H1 (cell line): ENCODE data around the gene GMNN. TPM values are rescaled to one million over a fixed set of nuclear protein-coding genes. Genes with fewer than 3 reads are reported as not detected.

Experiments used
- polyA plus RNA-seq, 7 experiments: library from polyadenylated mRNA; depleted of rRNA in 3 of 7; stranded (reverse) in 5 of 7; unstranded in 2 of 7; fragments of >200 nt in 5 of 7; fragments of 200-250 nt in 2 of 7; gene quantifications; 1 replicate in 5 of 7; 2 replicates in 1 of 7; 4 replicates in 1 of 7; pipeline versions ENCODE4 v1.2.1 to v1.2.3, GENCODE V29; 2011 to 2013; ENCODE audit warnings: missing spikeins in 2 of 7, mixed read lengths in 2 of 7
- total RNA-seq: library from RNA; stranded (reverse); fragmentation: NEBNext Ultra II Directional; extraction: Animal tissue kit (Norgen Biotek cat#: 25700); gene quantifications from 2 replicates; pipeline ENCODE4 v1.2.1, GENCODE V29; 2021
- TF ChIP-seq, protein P1 (sequence below): fragments of 300-600 bp; sonication (generic); IDR thresholded peaks from 2 replicates; pipeline ENCODE4 v1.7.1; 2012; ENCODE audit warnings: low read length, moderate library complexity, mild to moderate bottlenecking, inconsistent platforms; ENCODE audit not compliant: insufficient replicate concordance

GMNN gene
- total and polyA plus RNA-seq, 2 of the 8 experiments (the other 6 are each of a cell fraction or from before 2014, with no cell fraction given), result 65.9 to 101 TPM

DNA sequence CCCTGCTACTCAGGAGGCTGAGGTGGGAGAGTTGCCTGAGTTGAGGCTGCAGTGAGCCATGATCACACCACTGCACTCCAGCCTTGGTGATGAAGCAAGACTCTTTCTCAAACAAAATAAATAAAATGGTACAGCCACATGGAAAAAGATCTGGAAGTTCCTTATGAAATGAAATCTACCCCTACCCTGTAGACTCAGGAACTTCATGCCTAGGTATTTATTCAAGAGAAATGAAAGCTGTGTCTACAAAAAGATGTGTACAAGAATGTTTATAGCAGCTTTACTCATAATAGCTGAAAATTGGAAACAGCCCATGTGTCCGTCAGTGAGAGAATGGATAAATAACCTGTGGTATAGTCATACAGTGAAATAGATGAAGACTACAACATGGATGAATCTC is 40.6 kb upstream of the GMNN start (continued):
- TF ChIP-seq, protein P1, sequence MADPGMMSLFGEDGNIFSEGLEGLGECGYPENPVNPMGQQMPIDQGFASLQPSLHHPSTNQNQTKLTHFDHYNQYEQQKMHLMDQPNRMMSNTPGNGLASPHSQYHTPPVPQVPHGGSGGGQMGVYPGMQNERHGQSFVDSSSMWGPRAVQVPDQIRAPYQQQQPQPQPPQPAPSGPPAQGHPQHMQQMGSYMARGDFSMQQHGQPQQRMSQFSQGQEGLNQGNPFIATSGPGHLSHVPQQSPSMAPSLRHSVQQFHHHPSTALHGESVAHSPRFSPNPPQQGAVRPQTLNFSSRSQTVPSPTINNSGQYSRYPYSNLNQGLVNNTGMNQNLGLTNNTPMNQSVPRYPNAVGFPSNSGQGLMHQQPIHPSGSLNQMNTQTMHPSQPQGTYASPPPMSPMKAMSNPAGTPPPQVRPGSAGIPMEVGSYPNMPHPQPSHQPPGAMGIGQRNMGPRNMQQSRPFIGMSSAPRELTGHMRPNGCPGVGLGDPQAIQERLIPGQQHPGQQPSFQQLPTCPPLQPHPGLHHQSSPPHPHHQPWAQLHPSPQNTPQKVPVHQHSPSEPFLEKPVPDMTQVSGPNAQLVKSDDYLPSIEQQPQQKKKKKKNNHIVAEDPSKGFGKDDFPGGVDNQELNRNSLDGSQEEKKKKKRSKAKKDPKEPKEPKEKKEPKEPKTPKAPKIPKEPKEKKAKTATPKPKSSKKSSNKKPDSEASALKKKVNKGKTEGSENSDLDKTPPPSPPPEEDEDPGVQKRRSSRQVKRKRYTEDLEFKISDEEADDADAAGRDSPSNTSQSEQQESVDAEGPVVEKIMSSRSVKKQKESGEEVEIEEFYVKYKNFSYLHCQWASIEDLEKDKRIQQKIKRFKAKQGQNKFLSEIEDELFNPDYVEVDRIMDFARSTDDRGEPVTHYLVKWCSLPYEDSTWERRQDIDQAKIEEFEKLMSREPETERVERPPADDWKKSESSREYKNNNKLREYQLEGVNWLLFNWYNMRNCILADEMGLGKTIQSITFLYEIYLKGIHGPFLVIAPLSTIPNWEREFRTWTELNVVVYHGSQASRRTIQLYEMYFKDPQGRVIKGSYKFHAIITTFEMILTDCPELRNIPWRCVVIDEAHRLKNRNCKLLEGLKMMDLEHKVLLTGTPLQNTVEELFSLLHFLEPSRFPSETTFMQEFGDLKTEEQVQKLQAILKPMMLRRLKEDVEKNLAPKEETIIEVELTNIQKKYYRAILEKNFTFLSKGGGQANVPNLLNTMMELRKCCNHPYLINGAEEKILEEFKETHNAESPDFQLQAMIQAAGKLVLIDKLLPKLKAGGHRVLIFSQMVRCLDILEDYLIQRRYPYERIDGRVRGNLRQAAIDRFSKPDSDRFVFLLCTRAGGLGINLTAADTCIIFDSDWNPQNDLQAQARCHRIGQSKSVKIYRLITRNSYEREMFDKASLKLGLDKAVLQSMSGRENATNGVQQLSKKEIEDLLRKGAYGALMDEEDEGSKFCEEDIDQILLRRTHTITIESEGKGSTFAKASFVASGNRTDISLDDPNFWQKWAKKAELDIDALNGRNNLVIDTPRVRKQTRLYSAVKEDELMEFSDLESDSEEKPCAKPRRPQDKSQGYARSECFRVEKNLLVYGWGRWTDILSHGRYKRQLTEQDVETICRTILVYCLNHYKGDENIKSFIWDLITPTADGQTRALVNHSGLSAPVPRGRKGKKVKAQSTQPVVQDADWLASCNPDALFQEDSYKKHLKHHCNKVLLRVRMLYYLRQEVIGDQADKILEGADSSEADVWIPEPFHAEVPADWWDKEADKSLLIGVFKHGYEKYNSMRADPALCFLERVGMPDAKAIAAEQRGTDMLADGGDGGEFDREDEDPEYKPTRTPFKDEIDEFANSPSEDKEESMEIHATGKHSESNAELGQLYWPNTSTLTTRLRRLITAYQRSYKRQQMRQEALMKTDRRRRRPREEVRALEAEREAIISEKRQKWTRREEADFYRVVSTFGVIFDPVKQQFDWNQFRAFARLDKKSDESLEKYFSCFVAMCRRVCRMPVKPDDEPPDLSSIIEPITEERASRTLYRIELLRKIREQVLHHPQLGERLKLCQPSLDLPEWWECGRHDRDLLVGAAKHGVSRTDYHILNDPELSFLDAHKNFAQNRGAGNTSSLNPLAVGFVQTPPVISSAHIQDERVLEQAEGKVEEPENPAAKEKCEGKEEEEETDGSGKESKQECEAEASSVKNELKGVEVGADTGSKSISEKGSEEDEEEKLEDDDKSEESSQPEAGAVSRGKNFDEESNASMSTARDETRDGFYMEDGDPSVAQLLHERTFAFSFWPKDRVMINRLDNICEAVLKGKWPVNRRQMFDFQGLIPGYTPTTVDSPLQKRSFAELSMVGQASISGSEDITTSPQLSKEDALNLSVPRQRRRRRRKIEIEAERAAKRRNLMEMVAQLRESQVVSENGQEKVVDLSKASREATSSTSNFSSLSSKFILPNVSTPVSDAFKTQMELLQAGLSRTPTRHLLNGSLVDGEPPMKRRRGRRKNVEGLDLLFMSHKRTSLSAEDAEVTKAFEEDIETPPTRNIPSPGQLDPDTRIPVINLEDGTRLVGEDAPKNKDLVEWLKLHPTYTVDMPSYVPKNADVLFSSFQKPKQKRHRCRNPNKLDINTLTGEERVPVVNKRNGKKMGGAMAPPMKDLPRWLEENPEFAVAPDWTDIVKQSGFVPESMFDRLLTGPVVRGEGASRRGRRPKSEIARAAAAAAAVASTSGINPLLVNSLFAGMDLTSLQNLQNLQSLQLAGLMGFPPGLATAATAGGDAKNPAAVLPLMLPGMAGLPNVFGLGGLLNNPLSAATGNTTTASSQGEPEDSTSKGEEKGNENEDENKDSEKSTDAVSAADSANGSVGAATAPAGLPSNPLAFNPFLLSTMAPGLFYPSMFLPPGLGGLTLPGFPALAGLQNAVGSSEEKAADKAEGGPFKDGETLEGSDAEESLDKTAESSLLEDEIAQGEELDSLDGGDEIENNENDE, result no peak
- TF ChIP-seq, all 59 proteins: peak for 0
